PC-9 (cell line): ENCODE data around the gene RAB11FIP2. TPM values are rescaled to one million over a fixed set of nuclear protein-coding genes. Genes with fewer than 3 reads are reported as not detected.

Source experiments
- BruUV-seq: library from RNA; stranded (reverse); fragments of 400-500 nt; replicated peaks from 2 replicates; lab custom pipeline; 2021; lab: Mats Ljungman, UMichigan
- CTCF ChIA-PET: fragments of 300-600 bp; sonication (Branson Sonifier 250); formaldehyde crosslinking; loops from one replicate; lab custom pipeline; 2022; ENCODE audit warnings: antibody characterized with exemption; lab: Charles Lee
- POLR2A ChIA-PET: fragments of 300-600 bp; sonication (Branson Sonifier 250); formaldehyde crosslinking; loops from one replicate; lab custom pipeline; 2022; ENCODE audit warnings: antibody characterized with exemption; ENCODE audit not compliant: unreplicated experiment; lab: Charles Lee
- DNase-seq, 2 experiments: peaks; one replicate each; pipeline versions ENCODE4 v3.0.0 to v3.0.0-alpha.2; 2015 to 2022; ENCODE audit warnings: mixed read lengths in 1 of 2
- H2AFZ ChIP-seq: fragments of 200-600 bp; sonication (generic); 2 replicates; pipeline ENCODE4 v1.8.1; 2017; ENCODE audit warnings: antibody characterized with exemption
- H3F3A ChIP-seq: fragments of 200-600 bp; sonication (generic); 2 replicates; pipeline ENCODE4 v1.8.1; 2017; ENCODE audit warnings: antibody characterized with exemption, mild to moderate bottlenecking, low read depth; ENCODE audit not compliant: insufficient read depth
- H3K27ac ChIP-seq: fragments of 200-600 bp; sonication (generic); 2 replicates; pipeline ENCODE4 v1.6.1; 2016; ENCODE audit warnings: mixed run types
- H3K27me3 ChIP-seq: fragments of 200-600 bp; sonication (generic); 2 replicates; pipeline ENCODE4 v1.6.1; 2016; ENCODE audit warnings: low read depth, mixed run types; ENCODE audit not compliant: insufficient read depth
- H3K36me3 ChIP-seq: fragments of 200-600 bp; sonication (generic); 2 replicates; pipeline ENCODE4 v1.6.1; 2016; ENCODE audit warnings: low read depth, mixed run types
- H3K4me1 ChIP-seq: fragments of 200-600 bp; sonication (generic); replicated peaks from 2 replicates; pipeline ENCODE4 v1.6.1; 2016; ENCODE audit warnings: mixed run types; ENCODE audit not compliant: insufficient read depth
- H3K4me2 ChIP-seq: fragments of 200-600 bp; sonication (generic); 2 replicates; pipeline ENCODE4 v1.6.1; 2017; ENCODE audit warnings: mixed run types
- H3K4me3 ChIP-seq: fragments of 200-600 bp; sonication (generic); 2 replicates; pipeline ENCODE4 v1.6.1; 2016; ENCODE audit warnings: mixed run types
- H3K79me2 ChIP-seq: fragments of 200-600 bp; sonication (generic); 2 replicates; pipeline ENCODE4 v1.6.1; 2017; ENCODE audit warnings: low read depth, mixed run types
- H3K9me2 ChIP-seq: fragments of 200-600 bp; sonication (generic); 2 replicates; pipeline ENCODE4 v1.8.1; 2017; ENCODE audit warnings: mild to moderate bottlenecking; ENCODE audit not compliant: insufficient read depth
- H3K9me3 ChIP-seq: fragments of 200-600 bp; sonication (generic); 2 replicates; pipeline ENCODE4 v1.8.1; 2016; ENCODE audit warnings: low read depth; ENCODE audit not compliant: insufficient read depth
- H4K20me1 ChIP-seq: fragments of 200-600 bp; sonication (generic); 2 replicates; pipeline ENCODE4 v1.8.1; 2017; ENCODE audit not compliant: insufficient read depth
- EZH2 ChIP-seq: fragments of 200-600 bp; sonication (generic); IDR thresholded peaks from 2 replicates; pipeline ENCODE4 v1.8.0; 2017; ENCODE audit warnings: antibody characterized with exemption, low read depth
- intact Hi-C: fragments of 100-400 bp; cut with micrococcal nuclease; formaldehyde crosslinking; loops from one replicate; pipeline ENCODE4 v1.10.0; 2022; ENCODE audit not compliant: unreplicated experiment
- total RNA-seq: library from RNA; stranded (reverse); gene quantifications from 2 replicates; pipeline ENCODE4 v1.2.3, GENCODE V29; 2021
- TF ChIP-seq, protein P1 (sequence below): fragments of 200-600 bp; sonication (generic); conservative IDR thresholded peaks from 2 replicates; pipeline ENCODE4 v1.6.1; 2017; ENCODE audit warnings: mixed run types, antibody characterized with exemption, mild to moderate bottlenecking, moderate library complexity

Gene RAB11FIP2
- total RNA-seq, 1 experiment from 2014 or later: 6.0 TPM

DNA sequence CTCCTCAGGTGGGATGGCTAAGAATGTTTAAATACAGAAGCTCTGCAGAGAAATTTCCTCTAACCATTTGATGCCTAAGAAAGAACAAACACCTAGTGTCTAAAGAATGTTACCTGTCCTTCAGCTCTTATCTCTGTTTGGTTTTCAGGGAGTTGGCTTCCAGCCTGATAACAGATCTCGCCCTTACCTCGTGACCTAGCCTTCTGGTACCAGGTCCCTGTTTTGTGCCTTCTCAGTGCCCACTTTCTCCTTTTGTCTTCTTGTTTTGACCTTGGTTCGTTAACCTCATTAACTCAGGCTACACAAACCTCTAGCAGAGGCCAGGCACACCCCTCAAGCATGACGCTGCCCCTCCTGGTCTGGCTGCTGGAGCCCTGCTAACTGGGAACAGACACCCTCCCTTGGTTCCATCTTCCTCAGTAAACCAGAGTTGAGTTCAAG lies 16.1 kb upstream of the RAB11FIP2 start:
- Histone ChIP-seq H2AFZ (no peak overlapping the region), H3K4me2 (no peak overlapping the region), H3K36me3 (no peaks in the 10 kb centered on the region), H3F3A (no peaks in the 10 kb centered on the region), H3K4me1 (no peaks in the 10 kb centered on the region), H3K4me3 (no peak overlapping the region), H3K79me2 (no peaks in the 10 kb centered on the region), H3K27me3 (no peaks in the 10 kb centered on the region), H4K20me1 (no peaks in the 10 kb centered on the region), H3K9me3 (no peaks in the 10 kb centered on the region), H3K27ac (no peak overlapping the region), H3K9me2 (no peaks in the 10 kb centered on the region)
- BruUV-seq: no TSS peak
- intact Hi-C loops: no loop called here
- POLR2A ChIA-PET: no interaction called here
- no peak for TF ChIP-seq EZH2
- TF ChIP-seq, protein P1, sequence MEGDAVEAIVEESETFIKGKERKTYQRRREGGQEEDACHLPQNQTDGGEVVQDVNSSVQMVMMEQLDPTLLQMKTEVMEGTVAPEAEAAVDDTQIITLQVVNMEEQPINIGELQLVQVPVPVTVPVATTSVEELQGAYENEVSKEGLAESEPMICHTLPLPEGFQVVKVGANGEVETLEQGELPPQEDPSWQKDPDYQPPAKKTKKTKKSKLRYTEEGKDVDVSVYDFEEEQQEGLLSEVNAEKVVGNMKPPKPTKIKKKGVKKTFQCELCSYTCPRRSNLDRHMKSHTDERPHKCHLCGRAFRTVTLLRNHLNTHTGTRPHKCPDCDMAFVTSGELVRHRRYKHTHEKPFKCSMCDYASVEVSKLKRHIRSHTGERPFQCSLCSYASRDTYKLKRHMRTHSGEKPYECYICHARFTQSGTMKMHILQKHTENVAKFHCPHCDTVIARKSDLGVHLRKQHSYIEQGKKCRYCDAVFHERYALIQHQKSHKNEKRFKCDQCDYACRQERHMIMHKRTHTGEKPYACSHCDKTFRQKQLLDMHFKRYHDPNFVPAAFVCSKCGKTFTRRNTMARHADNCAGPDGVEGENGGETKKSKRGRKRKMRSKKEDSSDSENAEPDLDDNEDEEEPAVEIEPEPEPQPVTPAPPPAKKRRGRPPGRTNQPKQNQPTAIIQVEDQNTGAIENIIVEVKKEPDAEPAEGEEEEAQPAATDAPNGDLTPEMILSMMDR: no peak
- DNase-seq: no peak
- CTCF ChIA-PET: no interaction called here

DNA sequence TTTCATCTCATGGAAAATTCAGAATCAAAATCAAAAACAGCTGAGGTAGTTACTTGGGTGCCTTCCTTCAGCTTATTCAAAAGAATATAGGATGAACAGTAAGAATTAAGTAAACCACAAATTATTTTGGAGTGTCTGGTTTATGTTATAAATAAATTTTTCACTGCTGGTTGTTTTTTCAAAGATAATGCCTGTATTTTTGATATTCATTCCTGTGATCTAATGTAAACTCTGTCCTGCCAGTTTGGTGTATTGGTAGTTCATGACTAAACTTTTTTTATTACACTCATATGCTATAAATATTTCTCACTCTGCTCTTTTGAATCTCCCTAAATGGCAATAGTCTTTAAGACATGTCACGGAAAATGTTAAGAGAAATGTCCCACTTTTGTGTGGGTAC lies 11.6 kb upstream of the RAB11FIP2 start:
- Histone ChIP-seq H3F3A (no peaks in the 10 kb centered on the region), H3K4me2 (no peak overlapping the region), H3K4me1 (no peaks in the 10 kb centered on the region), H3K27me3 (no peaks in the 10 kb centered on the region), H3K79me2 (no peaks in the 10 kb centered on the region), H3K9me3 (no peaks in the 10 kb centered on the region), H3K36me3 (no peaks in the 10 kb centered on the region), H2AFZ (no peak overlapping the region), H3K9me2 (no peaks in the 10 kb centered on the region), H4K20me1 (no peaks in the 10 kb centered on the region), H3K4me3 (no peak overlapping the region), H3K27ac (no peak overlapping the region)
- no TSS peak for BruUV-seq
- ChIA-PET CTCF (no interaction called here), POLR2A (no interaction called here)
- no peak for DNase-seq
- TF ChIP-seq EZH2: no peak
- TF ChIP-seq, protein P1: no peak
- intact Hi-C loops: no loop called here

DNA sequence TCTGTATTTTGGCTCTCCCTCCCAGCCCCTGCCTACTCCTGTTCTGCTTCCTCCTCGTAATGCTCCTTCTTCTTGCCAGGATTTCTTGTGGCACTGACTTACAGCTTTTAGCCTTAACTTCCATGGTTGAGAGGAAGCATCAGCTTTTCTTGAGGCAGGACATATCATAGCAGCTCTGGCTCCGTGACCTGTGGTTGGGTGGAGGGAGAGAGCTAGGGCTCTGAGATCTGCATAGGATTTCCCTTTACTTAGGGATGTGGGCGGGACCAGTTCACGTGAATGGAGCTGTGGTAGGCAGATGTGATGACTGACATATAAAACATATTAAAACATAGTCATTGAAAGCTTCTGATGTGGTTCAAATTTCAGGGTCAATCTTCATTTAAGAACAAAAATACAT lies 10.6 kb upstream of the RAB11FIP2 start:
- no peaks in the 10 kb centered on the region for H3K36me3 ChIP-seq
- H3K4me1 ChIP-seq: no peaks in the 10 kb centered on the region
- no peak overlapping the region for H3K27ac ChIP-seq
- CTCF ChIA-PET: no interaction called here
- no peaks in the 10 kb centered on the region for H3K9me3 ChIP-seq
- no peak overlapping the region for H3K4me3 ChIP-seq
- POLR2A ChIA-PET: no interaction called here
- no peak for DNase-seq
- no peaks in the 10 kb centered on the region for H4K20me1 ChIP-seq
- no peak overlapping the region for H2AFZ ChIP-seq
- no TSS peak for BruUV-seq
- intact Hi-C loops: no loop called here
- H3K9me2 ChIP-seq: no peaks in the 10 kb centered on the region
- no peaks in the 10 kb centered on the region for H3K27me3 ChIP-seq
- H3K79me2 ChIP-seq: no peaks in the 10 kb centered on the region
- H3F3A ChIP-seq: no peaks in the 10 kb centered on the region
- no peak overlapping the region for H3K4me2 ChIP-seq
- TF ChIP-seq, protein P1: no peak
- TF ChIP-seq EZH2: no peak
